HG02610 (cell line): ENCODE results near the gene KLHL4.
"Not testable (repeated sequence)": the region's sequence is repeated elsewhere in the genome, so short reads cannot be mapped to it uniquely, and the experiment has no call there.

ENCODE experiments used
- ATAC-seq: cut with Tn5 transposase; IDR thresholded peaks from one replicate; pipeline ENCODE4 v1.9.1; 2021; ENCODE audit warnings: mild to moderate bottlenecking, moderate library complexity; ENCODE audit not compliant: unreplicated experiment

Gene KLHL4

GRCh38 chrX:87661761-87662160 lies 144.2 kb downstream of the KLHL4 start:
- ATAC-seq: no peak

DNA sequence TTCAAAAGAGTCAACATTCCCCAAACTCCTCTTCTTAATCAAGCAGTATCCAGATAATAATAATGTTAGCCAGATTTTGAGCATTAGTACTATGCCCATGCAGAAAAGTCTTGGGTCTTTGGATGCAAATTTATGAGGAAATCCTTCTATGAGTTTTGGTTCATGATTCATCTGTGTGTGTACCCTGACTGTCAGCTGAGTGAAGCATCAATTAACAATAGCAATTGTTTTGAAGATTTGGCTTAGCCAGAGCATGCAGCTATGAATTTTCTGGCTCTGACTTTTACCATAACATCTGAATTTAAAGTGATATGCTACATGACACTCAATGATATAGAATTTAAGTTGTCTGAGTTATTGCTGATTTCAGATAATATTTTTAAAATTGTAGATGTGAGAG lies 145.8 kb downstream of the KLHL4 start:
- ATAC-seq: no peak

DNA sequence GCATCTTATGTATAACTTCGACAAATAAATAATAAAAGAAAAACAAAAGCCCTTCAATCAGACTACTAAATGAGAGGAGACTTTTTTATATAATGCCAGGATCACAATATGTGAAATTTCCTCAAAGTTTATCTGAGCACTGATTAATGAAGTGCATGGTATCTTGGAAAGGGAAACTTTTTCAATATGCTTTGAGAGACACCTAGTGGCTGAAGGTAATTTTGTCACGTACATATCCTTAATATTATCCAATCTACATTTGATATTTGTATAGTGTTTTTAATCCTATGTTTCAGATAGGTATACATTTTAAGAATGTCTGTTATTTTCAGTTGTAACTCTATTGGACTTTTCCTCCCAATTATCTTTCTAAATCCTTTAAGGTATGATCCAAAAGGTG lies 146.8 kb downstream of the KLHL4 start:
- ATAC-seq: no peak

GRCh38 chrX:87679849-87680248 lies 162.2 kb downstream of the KLHL4 start:
- no peak for ATAC-seq

DNA sequence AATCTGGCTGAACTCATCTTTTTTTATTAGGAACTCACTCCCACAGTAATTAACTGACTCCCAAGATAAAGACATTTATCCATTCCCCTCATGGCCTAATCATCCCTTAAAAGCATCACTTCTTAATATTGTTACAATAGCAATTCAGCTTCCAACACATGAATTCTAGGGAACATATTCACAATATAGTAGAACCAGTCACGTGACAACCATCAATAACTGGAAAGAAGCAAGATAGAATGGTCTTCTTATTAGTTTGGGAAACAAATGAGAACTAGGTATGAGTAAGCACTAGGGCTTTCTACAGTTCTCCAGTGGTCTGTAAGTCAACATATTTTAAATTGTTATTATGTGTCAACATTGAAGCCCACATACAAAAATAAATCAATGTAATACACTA lies 170.1 kb downstream of the KLHL4 start:
- ATAC-seq: no peak

DNA sequence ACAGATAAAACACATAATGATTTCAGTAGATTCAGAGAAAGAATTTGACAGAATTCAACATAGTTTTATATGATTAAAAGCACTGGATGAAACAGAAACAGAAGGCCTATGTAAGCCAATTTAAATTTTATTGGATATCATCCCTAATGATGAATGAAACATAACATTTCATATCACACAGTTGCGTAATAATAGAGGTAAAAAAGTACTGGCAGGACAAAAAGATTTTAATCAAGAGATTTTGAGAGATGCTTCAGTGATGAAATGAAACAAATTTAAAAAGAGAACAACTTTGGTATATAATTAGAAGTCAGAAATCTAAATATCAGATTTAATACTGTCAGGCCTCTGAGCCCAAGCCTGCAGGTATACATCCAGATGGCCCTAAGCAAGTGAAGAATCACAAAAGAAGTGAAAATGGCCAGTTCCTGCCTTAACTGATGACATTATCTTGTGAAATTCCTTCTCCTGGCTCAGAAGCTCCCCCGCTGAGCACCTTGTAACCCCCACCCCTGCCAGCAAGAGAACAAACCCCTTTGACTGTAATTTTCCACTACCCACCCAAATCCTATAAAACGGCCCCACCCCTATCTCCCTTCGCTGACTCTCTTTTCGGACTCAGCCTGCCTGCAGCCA lies 170.6 kb downstream of the KLHL4 start:
- not testable (repeated sequence) for ATAC-seq

GRCh38 chrX:87689218-87689617 lies 171.6 kb downstream of the KLHL4 start:
- ATAC-seq: not testable (repeated sequence)

DNA sequence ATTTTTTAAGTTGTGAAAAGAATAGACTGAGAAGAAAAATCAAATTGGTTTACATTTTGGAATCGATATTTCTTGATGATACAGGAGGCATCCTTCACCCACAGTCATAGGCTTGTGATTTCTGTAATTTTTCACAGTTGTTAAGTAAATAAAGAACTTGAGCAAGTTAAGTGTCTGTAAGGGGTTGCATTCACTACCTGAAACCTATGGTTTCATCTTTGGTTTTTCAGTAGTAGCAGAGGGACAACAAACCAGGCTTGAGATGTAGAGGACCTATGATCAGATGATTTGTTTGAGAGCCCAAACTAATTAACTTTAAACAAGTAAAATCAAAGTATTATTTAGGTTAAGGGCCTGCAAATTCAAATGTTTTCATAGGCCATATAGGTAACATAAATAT lies 175.6 kb downstream of the KLHL4 start:
- ATAC-seq: no peak

- no peak for ATAC-seq
These were observed 179.8 kb downstream of the KLHL4 start for GRCh38 chrX:87697409-87697808.

GRCh38 chrX:87702795-87703194 lies 185.2 kb downstream of the KLHL4 start:
- no peak for ATAC-seq

DNA sequence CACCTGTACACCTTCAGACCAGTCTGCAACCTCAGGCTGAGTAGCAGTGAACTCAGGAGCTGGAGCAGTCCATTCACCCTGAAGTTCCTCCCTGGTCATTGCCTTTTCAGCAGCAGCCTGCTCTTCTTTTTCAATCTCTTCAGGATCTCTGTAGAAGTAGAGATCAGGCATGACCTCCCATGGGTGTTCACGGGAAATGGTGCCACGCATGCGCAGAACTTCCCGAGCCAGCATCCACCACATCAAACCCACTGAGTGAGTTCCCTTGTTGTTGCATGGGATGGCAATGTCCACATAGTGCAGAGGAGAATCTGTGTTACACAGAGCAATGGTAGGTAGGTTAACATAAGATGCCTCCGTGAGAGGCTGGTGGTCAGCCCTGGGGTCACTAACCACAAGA lies 185.9 kb downstream of the KLHL4 start:
- ATAC-seq: not testable (repeated sequence)

GRCh38 chrX:87706134-87706533 lies 188.5 kb downstream of the KLHL4 start:
- no peak for ATAC-seq

- ATAC-seq: no peak
These were observed 193.0 kb downstream of the KLHL4 start for GRCh38 chrX:87710580-87710979.
